Measurements from ENCODE around the gene FLVCR1.
A peak's percentile ranks its signal among the peaks of the same experiment; 100 is the strongest.

FLVCR1 gene

GRCh38 chr1:212915245-212916091 is 57.4 kb downstream of the FLVCR1 start:
- peak in 8 of 56 donors; percentile 1 to 35 (median 5) for DNase-seq

- DNase-seq = peak in 42 of 56 donors; percentile 3 to 77 (median 37)
Observed at GRCh38 chr1:212916481-212917133, 58.5 kb downstream of the FLVCR1 start.

- no peak for DNase-seq
Observed at GRCh38 chr1:212917134-212917485, 59.0 kb downstream of the FLVCR1 start.

- DNase-seq = no peak
Observed at GRCh38 chr1:212917858-212918257, 59.8 kb downstream of the FLVCR1 start.

GRCh38 chr1:212918824-212919223 is 60.7 kb downstream of the FLVCR1 start:
- no peak for DNase-seq

- no peak for DNase-seq
Observed at GRCh38 chr1:212920246-212920645, 62.2 kb downstream of the FLVCR1 start.

GRCh38 chr1:212920896-212921295 is 62.8 kb downstream of the FLVCR1 start:
- no peak for DNase-seq

GRCh38 chr1:212922016-212922415 is 63.9 kb downstream of the FLVCR1 start:
- DNase-seq = no peak

DNA sequence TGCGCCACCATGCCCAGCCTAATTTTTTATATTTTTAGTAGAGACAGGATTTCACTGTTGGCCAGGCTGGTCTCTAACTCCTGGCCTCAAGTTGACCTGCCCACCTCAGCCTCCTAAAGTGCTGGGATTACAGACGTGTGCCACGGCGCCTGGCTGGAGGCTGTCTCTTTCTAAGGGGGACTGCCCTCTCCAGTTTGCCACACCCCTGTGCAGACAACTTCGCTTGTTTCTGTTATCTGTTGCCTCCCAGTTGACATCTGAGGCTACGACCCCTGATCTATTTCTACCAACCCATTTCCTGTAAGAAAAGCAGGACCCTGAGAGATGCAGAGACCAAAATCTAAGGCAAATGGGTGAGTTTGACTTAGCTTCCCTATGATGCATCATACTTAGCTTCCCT is 68.3 kb downstream of the FLVCR1 start:
- DNase-seq = no peak

DNA sequence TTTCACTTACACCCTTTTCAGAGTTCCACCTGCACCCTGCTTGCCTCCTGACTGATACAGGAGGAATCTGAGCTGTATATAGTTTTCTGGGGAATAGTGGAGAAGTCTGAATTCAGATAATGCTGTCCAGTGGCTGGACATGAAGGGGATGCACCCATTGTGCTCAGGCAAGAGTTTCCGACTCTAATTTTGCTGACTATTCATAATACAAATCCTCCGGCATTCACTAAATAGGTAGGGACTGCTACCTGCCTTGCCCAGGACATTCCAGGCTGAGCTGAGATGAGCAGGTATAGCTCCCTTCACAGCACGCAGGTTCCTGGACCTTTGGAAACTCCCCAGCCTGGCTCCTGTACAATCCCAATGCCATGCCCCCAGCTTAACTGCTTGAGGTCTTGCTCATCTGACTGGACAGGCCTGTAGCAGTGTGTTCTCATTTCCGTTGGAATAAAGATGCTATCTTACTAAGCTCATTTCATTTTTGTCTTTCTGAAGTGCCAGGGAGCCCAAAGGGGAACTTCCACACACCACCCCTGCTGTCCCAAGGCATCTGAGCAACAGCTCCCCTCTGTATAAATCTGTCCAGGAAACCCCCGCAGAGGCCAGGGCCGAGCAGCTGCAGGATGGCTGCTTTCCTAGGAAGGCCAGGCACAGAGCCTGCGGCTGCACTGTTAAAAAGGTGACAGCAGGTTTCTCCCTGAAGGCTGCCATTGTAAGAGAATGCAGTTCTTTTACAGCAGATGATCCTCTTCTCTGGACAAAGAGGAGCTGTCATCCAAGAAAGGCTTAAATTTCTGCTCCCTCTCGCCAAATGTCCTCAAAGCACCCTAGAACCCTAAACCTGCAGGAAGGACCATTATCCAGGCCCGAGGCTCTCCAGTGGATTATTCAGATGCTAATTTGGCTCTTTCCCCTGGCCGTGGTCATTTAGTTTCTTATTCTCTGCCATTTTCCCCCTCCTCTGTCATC is 70.5 kb downstream of the FLVCR1 start:
- no peak for DNase-seq

DNA sequence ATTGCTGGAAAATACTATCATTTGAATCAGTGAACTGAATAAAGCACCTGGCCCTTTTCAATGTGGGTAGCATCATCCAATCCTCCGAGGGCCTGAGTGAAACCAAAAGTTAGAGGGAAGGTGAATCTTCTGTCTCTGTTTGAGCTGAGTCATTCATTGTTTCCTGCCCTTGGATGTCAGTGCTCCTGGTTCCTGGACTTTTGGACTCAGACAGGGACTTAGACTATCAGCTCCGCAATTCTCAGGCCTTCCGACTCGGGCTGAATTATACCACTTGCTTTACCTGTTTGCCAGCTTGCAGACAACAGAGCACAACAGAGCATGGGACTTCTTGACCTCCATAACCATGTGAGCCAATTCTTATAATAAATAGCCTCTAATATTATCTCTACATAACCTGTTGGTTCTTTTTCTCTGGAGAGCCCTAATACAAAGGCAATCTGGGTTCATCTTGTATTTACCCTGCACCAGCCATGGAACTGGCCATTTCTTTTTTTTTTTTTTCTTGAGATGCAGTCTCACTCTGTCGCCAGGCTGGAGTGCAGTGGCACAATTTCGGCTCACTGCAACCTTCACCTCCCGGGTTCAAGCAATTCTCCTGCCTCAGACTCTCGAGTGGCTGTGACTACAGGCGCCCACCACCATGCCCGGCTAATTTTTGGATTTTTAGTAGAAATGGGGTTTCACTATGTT is 73.1 kb downstream of the FLVCR1 start:
- no peak for DNase-seq

DNA sequence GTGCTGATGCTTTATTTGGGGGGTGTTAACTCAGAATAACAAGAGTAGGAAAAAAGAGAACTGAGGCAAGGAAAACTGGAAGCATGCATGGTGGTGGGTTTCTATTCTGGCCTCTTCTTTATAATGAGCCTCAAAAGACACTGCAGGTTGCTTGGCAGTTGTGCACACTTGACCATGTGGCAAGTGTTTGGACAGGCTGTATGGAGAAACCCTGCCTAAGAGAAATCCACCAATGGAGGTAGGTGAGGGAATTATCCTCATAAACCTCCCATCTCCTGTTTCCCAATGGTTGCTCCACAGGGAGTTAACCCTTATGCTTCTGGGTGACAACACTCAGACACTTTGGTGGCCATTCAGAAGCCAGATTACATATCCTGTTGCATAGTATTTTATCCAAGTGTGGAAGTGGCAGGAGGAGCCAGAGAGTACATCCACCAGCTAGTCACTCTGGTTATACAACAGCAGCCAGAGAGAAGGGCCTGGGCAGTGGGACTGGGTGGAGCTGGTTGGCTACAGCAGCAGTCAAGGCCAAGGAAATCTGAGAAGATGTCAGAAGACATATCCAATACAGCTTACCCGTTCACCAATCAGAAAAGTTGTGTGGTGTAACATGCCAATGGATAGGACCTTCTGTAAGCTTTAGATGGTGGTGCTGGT is 75.9 kb downstream of the FLVCR1 start:
- DNase-seq = no peak

- DNase-seq = no peak
Observed at GRCh38 chr1:212935387-212935981, 77.4 kb downstream of the FLVCR1 start.

DNA sequence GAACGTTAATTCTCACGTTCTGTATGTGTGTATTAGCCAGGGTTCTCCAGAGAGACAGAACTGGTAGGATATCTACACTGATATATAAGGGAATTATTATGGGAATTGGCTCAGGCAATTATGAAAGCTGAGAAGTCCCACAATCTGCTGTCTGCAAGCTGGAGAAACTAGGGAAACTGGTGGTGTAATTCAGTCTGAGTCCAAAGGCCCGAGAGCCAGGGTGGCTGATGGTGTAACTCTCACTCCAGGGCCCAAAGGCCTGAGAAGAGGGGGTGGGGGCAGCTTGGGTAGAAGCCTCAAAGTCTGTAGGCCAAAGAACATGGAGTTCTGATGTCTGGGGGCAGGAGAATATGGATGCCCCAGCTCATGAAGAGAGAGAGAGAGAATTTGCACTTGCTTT is 79.0 kb downstream of the FLVCR1 start:
- DNase-seq = no peak

- DNase-seq = no peak
Observed at GRCh38 chr1:212938846-212939245, 80.8 kb downstream of the FLVCR1 start.

DNA sequence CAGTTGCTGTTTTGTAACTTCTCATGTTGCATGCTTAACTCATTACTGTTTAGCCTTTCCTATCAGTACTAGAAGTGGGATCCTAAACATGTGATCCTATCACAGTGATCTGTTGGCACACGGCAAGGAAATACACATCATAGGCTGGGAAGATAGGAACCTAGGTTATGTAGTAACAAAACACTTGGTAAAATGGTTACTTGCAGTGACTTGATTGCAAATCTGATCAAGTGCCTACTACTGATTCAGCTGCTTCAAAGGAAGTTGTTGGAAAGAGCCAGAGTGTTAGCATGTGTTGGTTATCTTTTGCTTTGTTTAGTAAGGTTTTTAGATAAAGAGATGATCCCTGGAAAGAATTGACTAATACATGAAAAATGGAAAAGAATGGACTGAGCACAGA is 83.4 kb downstream of the FLVCR1 start:
- DNase-seq = no peak

DNA sequence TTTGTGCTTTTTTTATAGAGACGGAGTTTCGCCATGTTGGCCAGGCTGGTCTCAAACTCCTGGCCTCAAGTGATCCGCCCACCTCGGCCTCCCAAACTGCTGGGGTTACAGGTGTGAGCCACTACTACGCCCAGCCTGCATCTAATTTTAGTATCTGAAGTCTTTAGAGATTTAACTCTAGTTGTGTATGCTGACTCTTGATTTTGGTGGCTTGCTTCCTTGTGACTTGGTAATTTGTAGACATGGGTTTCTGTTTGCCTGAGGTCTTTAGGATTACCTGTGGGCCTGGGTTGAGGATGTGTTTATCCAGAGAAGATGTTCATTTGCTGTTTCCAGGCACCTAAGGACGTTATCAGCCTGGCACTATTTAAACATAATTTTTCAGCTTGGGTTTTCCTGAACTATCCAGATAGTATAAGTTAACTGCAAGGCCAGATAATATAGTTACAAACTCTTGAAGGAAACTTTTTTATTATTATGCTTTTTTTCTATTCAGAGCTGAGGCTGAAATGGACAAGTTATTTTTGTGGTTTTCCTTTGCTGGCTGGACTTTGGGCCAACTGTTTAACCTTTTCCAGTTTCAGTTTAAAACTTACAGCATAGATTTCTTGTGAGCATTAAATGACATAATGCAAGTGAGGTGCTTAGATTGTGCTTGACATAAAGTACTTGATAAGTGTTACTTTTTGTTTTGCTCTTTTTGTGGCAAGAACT is 84.8 kb downstream of the FLVCR1 start:
- DNase-seq = no peak

DNA sequence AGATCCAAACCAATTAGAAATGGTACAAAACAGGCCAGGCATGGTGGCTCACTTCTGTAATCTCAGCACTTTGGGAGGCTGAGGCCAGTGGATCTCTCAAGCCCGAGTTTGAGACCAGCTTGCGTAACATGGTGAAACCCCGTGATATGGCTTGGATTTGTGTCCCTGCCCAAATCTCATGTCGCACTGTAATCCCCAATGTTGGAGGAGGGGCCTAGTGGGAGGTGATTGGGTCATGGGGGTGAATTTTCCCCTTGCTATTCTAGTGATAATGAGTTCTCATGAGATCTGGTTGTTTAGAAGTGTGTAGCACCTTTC is 85.3 kb downstream of the FLVCR1 start:
- no peak for DNase-seq

GRCh38 chr1:212944229-212944901 is 86.3 kb downstream of the FLVCR1 start:
- DNase-seq = no peak

All from amygdala (tissue), 56 donors.